ENCODE results near the gene HIPK2. TPM values are rescaled to one million over a fixed set of nuclear protein-coding genes. Genes with fewer than 3 reads are reported as not detected.

HIPK2 gene
- total and polyA plus RNA-seq, 12 donors: 19.7 to 203 (median 127) TPM

DNA sequence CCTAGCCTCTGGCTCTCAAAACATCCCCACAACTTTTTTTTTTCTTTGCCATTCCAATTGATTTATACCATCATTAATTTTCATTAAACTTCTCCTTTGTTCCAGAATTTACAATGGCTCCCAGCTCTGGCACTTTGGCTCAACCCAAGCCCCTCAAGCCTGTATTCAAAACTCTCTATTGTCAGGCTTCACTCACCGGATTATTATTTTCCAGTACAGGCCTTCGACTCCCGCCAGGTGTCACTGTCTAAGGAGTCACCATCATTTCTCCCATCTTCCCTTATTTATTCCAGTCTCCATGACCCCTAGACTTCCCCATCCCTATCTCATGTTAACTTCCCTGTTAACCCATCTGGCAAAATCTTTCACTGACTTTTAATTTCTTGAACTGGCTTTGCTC, 67.8 kb downstream of the HIPK2 start:
- ATAC-seq: no peak

DNA sequence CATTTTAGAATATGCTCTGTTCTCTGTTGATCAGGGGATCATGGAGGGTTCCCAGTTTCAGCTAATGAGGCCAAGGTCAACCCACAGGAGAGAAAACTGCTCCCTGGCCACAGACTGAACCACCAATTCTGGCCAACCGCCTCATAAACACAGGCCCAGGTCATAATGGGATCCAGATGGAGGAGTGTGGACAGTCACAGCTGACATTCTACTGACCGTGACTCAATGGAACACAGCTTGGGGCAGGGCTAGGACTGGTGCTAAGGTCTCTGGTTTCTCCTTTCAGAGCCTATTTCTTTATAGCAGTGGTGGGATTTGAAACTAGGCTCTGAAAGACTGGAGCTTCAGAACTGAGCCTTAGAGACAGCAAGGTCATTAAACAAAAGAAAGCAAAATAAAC, 68.3 kb downstream of the HIPK2 start:
- Histone ChIP-seq H3K27ac (peak overlapping the region in 2 of 10 donors; percentile 1 to 14), H3K27me3 (no peaks in the 10 kb centered on the region), H3K4me3 (no peak overlapping the region), H3K4me1 (peaks cover 15 to 98% (median 73%) of the 10 kb centered on the region in 9 donors), H3K9me3 (no peaks in the 10 kb centered on the region), H3K36me3 (peaks cover 0 to 93% (median 2%) of the 10 kb centered on the region in 9 donors)
- no peak for DNase-seq
- 64 to 76% methylated on average over 2 of the region's 2 CpGs for WGBS, 2 donors
- intact Hi-C loops (cut with DNase I): loop anchor here in 2 of 10 donors (5.0 to 10.0 kb wide), 2 partner anchors 55 to 218 kb away; no protein-coding TSS in a partner anchor
- peak in 2 of 8 donors; percentile 34 to 53 for ATAC-seq
- TF ChIP-seq, protein P1, sequence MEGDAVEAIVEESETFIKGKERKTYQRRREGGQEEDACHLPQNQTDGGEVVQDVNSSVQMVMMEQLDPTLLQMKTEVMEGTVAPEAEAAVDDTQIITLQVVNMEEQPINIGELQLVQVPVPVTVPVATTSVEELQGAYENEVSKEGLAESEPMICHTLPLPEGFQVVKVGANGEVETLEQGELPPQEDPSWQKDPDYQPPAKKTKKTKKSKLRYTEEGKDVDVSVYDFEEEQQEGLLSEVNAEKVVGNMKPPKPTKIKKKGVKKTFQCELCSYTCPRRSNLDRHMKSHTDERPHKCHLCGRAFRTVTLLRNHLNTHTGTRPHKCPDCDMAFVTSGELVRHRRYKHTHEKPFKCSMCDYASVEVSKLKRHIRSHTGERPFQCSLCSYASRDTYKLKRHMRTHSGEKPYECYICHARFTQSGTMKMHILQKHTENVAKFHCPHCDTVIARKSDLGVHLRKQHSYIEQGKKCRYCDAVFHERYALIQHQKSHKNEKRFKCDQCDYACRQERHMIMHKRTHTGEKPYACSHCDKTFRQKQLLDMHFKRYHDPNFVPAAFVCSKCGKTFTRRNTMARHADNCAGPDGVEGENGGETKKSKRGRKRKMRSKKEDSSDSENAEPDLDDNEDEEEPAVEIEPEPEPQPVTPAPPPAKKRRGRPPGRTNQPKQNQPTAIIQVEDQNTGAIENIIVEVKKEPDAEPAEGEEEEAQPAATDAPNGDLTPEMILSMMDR (IDR thresholded peaks at IDR 0.05): no peak

More for the DNA sequence above, 67.8 kb downstream of the HIPK2 start:
- H3K9me3 ChIP-seq: no peaks in the 10 kb centered on the region
- no peaks in the 10 kb centered on the region for H3K27me3 ChIP-seq
- H3K36me3 ChIP-seq: peaks cover 0 to 93% (median 8%) of the 10 kb centered on the region in 9 donors
- TF ChIP-seq, protein P1 (IDR thresholded peaks at IDR 0.05): no peak
- DNase-seq: no peak
- intact Hi-C loops (cut with DNase I): no loop called here
- peaks cover 15 to 98% (median 73%) of the 10 kb centered on the region in 9 donors for H3K4me1 ChIP-seq
- H3K27ac ChIP-seq: peak overlapping the region in 2 of 10 donors; percentile 1 to 14
- 97 to 99% methylated on average over 3 of the region's 3 CpGs for WGBS, 2 donors
- no peak overlapping the region for H3K4me3 ChIP-seq

DNA sequence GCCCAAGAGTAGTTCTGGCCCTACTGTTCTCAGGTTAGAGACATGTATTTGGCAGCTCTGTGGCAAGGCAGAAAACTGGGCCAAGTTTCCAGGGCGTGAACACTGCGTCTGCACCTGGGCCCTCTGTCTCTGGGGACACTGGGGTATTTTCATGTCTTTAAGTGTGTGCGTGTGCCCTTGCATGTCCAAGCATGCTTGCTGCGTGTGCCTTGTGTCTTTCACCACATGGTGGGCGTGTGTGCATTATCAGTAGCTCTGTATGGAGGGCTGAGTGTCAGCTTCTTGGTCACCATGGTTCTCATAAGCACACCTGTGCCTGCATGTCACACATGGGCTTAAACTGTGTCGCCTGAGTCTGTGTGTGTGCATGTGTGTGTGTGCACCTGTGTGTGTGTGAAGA, 69.3 kb downstream of the HIPK2 start:
- DNase-seq: no peak
- intact Hi-C loops (cut with DNase I): loop anchor here in 2 of 10 donors (5.0 to 10.0 kb wide), 2 partner anchors 54 to 219 kb away; no protein-coding TSS in a partner anchor
- TF ChIP-seq, protein P1 (IDR thresholded peaks at IDR 0.05): no peak
- no peaks in the 10 kb centered on the region for H3K27me3 ChIP-seq
- WGBS, 2 donors: 61 to 69% methylated on average over 6 of the region's 6 CpGs
- peak in 2 of 8 donors; percentile 6 to 10 for ATAC-seq
- H3K36me3 ChIP-seq: peaks cover 0 to 84% (median 0%) of the 10 kb centered on the region in 9 donors
- no peaks in the 10 kb centered on the region for H3K9me3 ChIP-seq
- H3K4me1 ChIP-seq: peaks cover 11 to 93% (median 66%) of the 10 kb centered on the region in 9 donors
- H3K27ac ChIP-seq: peak overlapping the region in 1 of 10 donors; percentile 36
- no peak overlapping the region for H3K4me3 ChIP-seq

DNA sequence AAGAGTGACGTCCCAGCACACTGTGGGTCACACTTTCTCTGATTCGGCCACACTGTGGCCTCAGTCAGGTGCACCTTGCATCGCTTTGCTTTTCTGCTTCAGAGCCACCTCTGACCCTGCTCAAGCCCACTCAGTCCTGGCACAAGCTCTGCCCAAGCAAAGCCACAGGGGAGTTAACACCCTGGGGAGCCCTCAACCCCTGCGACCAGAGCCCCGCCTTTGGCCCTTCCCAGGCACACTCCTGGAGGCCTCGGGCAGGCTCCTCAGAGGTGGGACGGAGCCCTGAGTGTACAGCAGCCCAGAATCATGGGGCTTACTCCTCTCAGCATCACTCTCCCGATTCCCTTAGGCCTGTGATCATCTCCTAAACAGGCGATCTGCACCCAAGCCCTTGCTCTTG, 71.0 kb downstream of the HIPK2 start:
- H3K27me3 ChIP-seq: no peaks in the 10 kb centered on the region
- WGBS, 2 donors: 67 to 82% methylated on average over 9 of the region's 9 CpGs
- H3K36me3 ChIP-seq: peaks cover 0 to 67% (median 0%) of the 10 kb centered on the region in 9 donors
- H3K4me3 ChIP-seq: no peak overlapping the region
- H3K4me1 ChIP-seq: peaks cover 21 to 93% (median 68%) of the 10 kb centered on the region in 9 donors
- H3K27ac ChIP-seq: peak overlapping the region in 5 of 10 donors; percentile 8 to 52 (median 15)
- intact Hi-C loops (cut with DNase I): loop anchor here in 2 of 10 donors (5.0 to 10.0 kb wide), 2 partner anchors 52 to 220 kb away; no protein-coding TSS in a partner anchor
- TF ChIP-seq, protein P1 (IDR thresholded peaks at IDR 0.05): no peak
- H3K9me3 ChIP-seq: no peaks in the 10 kb centered on the region
- ATAC-seq: peak in 1 of 8 donors; percentile 3
- DNase-seq: no peak
